Stimulated activated CD4-positive, alpha-beta T cell treated with anti-CD3 and anti-CD28 coated beads, Interleukin-12 subunit alpha, Interleukin-12 subunit beta, amount 100 ng/mL, for 4 hours (primary cell): ENCODE data around the gene NETO2.
"Not testable (repeated sequence)": the region's sequence is repeated elsewhere in the genome, so short reads cannot be mapped to it uniquely, and the experiment has no call there.

Source experiments
- DNase-seq: peaks from one replicate; pipeline ENCODE4 v3.0.0-alpha.2; 2020

Gene NETO2, protein sequence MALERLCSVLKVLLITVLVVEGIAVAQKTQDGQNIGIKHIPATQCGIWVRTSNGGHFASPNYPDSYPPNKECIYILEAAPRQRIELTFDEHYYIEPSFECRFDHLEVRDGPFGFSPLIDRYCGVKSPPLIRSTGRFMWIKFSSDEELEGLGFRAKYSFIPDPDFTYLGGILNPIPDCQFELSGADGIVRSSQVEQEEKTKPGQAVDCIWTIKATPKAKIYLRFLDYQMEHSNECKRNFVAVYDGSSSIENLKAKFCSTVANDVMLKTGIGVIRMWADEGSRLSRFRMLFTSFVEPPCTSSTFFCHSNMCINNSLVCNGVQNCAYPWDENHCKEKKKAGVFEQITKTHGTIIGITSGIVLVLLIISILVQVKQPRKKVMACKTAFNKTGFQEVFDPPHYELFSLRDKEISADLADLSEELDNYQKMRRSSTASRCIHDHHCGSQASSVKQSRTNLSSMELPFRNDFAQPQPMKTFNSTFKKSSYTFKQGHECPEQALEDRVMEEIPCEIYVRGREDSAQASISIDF

DNA sequence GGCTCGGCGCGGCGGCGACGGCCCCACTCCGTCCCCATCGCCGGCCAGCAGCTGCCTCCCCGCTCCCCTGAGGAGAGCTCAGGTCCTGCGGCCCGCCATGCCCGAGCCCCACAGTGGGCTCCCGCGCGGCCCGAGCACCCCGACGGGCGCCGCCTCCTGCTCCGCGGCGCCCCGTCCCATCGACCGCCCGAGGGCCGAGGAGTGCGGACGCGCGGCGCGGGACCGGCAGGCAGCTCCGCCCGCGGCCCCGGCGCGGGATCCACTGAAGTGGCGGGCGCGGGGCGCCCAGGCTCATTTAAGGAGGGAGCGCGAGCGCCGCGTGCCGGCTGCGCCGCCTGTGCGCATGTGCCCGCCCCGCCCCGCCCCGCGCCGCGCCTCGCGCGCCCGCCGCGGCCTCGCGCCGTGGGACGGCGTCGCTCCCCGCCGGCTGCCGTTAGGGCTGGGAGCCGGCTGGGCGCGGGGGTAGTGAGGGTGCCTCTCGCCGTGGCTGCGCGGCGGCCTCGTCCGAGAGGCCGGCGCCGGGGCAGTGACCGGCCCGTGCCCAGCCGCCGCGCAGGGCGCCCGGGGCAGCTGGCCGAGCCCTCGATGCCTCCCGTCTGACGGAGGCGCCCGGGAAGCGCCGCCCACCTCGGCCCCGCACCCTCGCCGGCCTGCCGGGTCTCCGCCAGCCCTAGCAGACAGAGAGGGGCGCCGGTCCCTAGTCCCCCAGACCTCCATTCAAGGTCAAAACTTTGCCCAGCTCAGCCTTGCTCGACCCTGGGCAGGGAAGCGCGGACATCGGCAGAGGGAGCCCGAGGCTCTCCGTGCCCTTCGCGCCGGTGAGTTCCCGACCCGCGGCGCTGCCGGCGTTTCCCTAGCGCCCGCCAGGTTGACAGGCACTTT is at the start of gene NETO2:
TSS of gene NETO2 (minus strand) at position 269 of the 882 bp plus-strand sequence. CDS start 333 bp downstream, outside the sequence.
- DNase-seq = peak; percentile 69

DNA sequence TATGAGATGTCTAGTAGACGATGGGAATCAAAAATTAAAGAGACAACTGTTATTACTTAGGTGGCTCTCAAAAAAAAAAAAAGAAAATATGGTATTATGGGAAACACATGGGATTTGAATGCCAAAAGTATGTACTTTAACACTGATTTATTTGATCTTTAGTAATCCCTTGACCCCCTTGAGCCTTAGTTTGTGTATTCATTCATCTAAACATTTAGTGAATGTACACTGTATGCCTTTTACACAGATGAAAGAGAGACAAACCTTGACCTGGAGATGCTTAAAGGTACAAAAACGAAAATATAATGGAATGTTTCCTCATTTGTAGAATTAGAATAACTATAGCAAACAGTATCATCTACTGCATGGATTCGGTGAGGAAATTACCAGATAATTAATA is 38.6 kb upstream of the NETO2 start:
- no peak for DNase-seq

DNA sequence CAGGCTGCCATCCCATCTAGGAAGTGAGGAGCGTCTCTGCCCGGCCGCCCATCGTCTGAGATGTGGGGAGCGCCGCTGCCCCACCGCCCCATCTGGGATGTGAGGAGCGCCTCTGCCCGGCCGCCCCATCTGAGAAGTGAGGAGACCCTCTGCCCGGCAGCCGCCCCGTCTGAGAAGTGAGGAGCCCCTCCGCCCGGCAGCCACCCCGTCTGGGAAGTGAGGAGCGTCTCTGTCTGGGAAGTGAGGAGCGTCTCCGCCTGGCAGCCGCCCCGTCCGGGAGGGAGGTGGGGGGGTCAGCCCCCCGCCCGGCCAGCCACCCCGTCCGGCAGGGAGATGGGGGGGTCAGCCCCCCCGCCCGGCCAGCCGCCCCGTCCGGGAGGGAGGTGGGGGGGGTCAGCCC is 37.3 kb upstream of the NETO2 start:
- DNase-seq = not testable (repeated sequence)

DNA sequence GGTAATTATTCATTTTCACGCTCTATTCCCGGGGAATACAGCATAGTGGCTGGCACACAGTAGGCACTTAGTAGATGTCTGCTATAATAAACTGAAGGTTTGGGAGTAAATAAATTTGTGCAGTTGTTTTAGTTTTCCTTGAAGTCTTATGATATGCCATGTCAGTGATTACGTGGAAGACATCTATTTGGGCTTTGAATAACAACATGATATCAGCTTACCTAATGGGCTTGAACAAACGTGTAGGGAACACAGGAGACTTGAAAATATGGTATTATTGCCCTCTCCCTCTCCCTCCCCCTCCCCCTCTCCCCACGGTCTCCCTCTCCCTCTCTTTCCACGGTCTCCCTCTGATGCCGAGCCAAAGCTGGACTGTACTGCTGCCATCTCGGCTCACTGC is 36.3 kb upstream of the NETO2 start:
- DNase-seq = no peak

DNA sequence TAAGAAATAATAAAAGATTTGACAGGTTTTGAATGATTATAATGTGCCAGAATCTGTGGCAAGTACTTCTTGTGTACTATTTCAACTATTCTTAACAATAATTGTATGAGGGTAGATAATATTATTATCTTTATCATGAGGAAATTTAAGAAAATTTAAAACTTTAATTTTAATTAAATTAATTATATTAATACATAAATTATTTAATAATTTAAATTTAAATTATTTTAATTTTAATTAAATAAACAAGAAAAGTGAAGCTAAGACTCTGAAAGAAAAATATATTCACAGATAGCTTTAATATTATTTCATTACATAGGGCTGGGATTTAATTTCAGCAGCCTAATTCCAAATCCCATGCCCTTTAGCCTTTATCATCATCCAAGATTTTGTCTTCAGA is 31.4 kb upstream of the NETO2 start:
- no peak for DNase-seq

DNA sequence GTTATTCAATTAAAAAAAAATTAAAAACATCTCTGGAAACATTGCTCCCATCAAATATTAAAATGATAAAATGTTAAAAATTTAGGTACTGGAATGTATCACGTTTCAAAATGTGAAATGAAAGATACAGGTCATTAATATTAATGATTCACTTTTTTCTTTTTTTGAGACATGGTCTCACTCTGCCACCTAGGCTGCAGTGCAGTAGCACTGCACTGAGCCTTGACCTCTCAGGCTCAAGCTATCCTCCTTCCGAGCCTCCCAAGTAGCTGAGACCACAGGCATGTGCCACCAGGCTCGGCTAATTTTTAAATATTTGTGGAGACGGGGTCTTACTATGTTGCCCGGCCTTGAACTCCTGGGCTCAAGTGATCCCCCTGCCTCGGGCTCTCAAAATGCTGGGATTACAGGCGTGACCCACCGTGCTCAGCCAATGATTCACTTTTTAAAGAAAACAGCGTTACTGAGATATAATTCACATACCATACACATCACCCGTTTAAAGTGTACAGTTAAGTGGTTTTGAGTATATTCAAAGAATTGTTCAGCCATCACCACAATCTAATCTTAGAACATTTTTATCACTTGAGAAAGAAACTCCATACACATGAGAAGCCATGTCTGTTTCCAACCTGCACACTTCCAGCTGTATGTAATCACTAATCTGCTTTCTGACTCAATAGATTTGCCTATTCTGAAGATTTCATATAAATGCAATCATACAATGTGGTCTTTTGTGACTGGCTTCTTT is 19.1 kb upstream of the NETO2 start:
- no peak for DNase-seq

DNA sequence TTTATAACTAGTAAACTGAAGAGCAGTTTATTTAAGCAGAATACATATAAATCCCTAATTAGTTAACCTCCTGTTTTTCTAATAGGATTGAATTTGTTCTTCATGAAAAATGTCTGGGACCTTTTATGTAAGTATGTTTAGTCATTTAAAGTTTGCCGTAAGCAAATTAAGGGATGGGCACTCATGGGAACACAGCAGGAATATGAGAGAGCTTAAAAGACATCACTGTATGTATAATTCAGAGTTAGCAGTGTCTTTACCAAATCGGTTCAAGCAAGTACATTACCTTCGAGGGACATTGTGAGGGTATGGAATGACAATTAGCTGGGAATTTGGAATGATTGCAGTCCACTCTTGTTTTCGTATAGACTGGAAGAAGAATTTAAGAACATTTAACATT is 17.7 kb upstream of the NETO2 start:
- DNase-seq = no peak

DNA sequence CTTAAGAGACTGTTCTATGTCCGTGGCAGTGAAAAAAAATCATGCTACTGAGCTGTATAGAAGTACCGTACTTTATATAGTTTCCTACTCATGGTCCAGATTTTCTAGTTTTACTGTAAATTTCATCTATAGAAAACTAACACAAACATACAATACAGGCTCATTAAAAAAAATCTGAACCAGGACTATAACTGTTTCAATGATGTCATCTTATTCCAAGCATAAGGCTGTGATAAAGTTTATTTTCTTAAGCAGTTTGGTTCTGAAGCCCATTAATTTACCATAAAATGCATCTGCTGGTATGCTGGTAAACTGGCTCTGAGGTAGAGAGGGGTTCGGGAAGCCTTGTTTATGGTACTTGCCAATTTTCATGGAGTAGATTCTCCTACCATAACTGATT is 16.7 kb upstream of the NETO2 start:
- no peak for DNase-seq

DNA sequence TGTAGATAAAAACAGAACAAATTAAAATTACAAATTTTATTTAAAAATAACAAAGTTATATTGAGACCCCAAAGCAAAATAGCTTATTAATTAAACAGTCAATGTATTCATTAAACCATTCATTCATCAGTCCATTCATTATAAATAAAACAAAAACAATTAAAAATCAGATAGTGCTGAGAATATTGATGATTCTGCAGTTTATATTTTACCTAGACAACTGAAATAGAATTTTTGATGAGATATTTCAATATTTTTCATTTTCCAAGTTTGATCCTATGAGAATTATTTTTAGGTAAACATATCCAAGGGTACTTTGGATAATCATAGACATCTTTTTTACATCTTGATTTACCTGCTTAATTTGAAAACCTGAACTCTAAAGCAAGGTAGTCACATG is 15.2 kb upstream of the NETO2 start:
- no peak for DNase-seq

DNA sequence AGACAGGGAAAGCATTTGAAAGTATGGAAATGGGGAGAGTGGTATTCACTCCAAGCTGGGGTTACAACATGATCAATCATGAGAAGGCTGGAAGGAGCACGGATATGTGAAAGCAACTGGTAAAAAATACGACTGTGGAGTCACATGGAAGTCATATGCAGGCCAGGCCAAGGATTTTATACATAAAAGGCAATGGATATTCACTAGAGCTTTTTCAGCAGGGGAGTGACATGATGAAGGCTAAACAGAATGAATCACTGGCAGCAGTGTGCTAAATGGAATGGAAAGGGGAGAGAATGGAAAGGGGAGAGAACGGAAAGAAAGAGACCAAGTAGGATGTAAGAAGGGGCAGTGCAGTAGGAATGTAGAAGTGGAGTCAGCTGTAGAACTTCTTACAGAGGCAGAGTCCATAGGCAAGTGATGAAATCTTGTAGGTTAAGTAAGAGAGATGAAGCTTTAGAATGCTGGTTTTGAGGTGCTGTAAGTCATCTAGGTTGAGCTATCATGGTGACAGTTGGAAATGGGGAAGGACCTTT is 13.0 kb upstream of the NETO2 start:
- no peak for DNase-seq

DNA sequence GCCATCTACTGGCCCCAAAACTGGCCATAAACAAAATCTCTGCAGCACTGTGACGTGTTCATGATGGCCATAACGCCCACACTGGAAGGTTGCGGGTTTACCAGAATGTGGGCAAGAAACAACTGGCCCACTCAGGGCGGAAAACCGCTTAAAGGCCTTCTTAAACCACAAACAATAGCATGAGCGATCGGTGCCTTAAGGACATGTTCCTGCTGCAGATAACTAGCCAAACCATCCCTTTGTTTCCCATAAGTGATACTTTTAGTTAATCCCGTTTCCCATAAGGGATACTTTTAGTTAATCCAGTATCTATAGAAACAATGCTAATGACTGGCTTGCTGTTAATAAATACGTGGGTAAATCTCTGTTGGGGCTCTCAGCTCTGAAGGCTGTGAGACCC is 8.8 kb upstream of the NETO2 start:
- DNase-seq = not testable (repeated sequence)

DNA sequence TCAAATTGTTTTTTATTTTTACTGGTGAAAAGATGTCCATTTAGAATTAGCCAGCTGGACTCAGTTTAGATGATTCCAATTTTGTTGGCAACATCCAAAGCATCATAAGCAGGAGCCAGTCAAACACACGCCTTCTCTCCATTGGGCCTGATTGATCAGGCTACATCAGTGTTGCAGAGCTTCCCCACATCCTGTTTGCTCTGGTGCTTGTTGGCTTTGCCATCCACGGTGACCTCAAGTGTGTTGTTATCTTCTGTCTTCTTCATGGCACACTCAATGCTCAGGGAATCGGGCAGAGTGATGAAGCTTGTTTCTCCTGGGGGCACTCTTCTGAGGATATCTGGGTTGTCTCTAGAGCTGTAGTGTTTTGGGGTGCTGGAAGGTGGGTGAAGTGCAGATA is 6.3 kb upstream of the NETO2 start:
- DNase-seq = no peak

DNA sequence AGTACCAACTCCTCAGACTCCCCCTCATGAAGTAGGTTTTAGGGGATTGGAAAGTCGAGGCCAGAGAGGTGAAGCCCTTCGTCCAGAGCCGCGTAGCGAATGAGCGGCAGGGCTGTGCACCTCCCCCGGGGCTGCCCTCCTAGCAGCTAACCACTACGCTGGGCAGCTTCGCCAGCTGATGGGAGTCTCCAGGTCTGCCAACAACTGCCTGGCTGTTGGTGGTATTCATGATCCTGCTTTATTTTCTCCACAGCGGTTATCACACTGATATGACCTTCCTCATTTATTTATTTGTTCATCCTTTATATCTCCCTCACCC is 773 bp upstream of the NETO2 start:
- no peak for DNase-seq

DNA sequence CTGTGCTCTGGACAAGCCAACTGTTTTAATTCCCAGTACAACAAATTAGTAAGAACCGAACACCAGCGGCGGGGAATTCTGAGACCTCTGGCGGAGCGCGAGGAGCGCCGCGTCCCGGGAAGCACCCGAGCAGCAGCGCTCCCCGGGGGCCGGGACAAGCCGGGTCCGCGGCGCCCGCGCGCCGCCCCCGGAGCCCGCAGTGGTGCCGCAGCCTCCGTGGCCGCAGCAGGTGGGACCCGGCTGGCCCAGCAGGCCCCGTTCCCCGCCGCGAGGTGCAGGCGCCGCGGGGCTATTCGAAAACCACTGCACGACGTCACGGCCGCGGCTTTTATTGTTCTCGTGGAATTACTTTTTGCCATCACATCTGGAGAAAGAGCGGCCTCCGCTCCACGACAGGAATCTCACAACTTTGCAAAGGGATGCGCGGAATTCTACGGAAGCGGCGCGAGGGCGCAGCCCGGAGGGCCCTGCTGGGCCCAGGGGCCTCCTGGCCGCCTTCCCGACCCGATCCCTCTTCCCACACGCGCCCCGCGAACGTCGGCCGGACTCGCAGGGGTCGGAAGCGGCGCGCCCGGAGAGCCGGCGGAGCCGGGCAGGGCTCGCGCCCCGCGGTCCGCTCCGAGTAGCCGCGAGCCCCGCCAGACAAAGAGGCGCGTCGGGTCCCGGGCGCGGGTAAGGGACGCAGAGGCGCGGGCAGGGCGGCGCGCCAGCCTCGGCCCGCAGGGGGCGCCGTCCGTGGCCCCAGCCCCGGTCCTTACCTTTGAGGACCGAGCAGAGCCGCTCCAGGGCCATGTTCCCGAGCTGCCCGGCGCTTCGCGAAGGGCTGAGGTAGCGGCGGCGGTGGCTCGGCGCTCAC is 696 bp downstream of the NETO2 start:
- peak; percentile 66 for DNase-seq

DNA sequence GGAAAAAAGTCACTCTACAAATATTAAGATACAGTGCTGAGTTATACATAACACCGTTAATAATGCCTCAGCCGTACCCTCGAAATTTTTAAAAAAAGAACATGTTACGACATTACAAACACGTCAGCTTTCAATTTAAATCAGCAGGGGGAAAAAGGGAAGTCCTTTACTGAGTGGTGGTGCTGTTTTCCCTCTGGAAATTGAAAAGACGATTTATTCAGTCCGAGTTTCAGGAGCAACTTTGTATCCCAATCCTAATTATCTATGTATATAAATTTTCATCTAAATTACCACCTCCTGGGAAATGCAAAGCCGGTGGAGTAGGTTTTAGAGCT is 1.3 kb downstream of the NETO2 start:
- DNase-seq = no peak

DNA sequence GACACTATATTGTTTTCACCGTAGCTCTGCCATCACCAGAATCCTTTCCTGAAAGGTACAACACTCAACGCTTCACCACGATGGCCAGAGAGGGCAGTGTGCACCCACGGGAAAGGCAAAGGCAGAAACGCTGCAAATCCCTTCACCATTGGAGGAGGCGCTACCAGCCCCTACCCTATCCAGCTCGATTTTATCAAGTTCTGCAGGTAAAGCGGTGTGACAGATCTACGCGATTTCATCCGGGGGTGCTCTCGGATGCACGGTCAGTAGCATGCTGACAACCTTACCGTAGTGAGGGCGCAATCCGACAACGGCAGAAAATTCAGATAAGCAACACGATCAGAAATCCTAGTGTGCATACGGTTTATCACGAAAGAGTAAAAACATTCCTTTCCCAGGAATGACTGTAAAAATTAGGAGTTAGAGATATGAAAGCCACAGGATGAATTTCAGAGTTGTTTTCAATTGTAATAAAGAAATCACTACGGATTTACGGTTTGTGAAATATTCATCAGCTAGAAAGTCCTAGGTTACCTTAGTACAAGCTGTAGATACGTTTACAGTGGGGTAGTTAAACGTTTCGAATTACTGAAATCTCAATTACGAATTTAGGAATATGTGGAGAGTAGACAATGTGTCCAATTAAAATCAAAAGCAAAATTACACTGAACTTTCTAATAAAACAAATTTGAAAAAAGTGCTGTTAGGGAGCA is 1.8 kb downstream of the NETO2 start:
- DNase-seq = peak; percentile 70

DNA sequence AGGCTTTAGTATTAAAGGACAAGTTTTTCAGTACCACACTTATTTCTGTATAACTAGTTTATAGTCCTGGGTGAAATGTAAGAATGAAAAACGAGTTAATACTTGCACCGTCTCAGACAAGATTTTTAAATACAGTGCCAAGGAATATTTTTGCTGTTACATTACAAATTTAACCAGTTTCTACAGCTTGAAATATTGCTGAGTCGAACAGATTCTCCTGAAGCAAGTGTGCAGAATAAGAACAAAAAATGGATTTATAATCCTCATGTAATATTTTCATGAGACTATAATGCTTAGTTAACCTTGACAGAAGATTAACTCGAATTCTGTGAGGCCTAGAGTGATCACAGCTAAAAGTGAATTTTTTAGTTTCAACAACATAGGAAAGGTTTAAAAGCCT is 3.1 kb downstream of the NETO2 start:
- DNase-seq = no peak

DNA sequence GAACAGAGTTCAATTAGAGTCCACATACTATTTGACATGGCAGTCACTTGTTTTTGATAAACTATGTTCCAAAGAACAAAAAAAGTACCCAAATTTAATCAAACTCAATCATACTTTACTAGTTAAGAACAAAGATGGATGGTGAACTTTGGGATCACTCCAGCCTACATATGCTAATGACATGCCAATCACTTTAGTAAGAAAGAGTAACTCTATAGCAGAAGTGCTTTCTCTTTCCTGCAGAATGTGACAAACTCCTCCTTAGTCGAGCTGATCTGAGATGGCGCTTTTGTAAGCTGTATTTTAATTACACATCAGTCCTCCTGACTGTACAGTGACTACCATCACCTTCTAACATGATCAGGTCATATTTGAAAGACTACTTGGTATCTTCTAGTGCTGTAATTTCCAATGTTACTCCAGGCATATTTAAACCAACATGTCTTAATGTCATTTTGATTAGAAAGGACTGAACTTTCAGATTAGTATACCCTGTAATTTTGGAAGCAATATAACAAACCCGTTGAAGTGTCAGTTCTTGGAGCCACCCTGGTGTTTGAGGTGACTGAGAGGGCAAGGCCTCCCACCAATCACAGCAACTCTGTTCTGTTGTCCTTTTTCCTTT is 4.1 kb downstream of the NETO2 start:
- DNase-seq = no peak

DNA sequence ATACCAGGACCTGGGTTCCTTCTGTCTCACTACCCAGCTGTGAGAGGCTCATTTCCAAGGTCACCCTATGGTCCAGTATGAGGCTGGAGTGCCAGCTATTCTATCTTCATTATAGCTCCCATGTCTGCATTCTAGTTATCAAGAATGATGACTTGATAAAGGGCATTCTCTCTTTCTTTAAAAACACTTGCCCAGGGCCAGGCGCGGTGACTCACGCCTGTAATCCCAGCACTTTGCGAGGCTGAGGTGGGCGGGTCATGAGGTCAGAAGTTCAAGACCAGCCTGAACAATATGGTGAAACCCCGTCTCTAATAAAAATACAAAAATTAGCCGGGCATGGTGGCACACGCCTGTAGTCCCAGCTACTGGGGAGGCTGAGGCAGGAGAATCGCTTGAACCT is 5.8 kb downstream of the NETO2 start:
- not testable (repeated sequence) for DNase-seq

DNA sequence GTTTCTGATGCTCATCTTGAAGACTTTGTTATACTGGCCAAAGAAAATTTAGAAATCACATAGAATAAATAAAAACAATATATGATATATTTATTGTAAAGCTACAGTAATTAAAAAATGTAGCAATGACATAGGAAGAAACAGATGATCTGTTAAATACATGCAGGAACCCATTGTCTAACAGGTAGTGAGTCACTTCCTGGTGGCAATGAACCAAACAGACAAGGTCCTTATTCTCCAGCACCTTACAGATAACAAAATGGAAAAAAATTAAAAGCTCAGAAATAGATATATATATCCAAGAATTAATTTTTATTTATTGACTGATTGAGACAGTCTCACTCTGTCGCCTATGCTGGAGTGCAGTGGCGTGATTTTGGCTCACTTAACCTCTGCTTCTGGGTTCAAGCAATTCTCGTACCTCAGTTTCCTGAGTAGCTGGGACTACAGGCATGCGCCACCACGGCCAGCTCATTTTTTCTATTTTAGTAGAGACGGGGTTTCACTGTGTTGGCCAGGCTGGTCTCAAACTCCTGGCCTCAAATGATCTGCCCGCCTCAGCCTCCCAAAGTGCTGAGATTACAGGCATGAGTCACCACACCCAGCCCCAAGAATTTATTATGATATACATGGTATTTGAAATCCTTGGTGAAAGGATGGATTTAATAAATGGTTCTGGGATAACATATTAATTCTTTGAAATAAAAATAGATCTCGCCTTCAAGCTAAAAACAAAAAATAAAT is 7.5 kb downstream of the NETO2 start:
- no peak for DNase-seq
